Muscle of arm (tissue), 12 donors: ENCODE data around the gene KCNQ4. TPM values are rescaled to one million over a fixed set of nuclear protein-coding genes. Genes with fewer than 3 reads are reported as not detected.
A peak's percentile ranks its signal among the peaks of the same experiment; 100 is the strongest.

Experiments used
- DNase-seq: peaks from one replicate; pipeline ENCODE4 v3.0.0-alpha.2; 2013
- polyA plus RNA-seq, 12 donors: library from polyadenylated mRNA; unstranded; fragments of 120-200 nt; gene quantifications; one replicate each; pipeline ENCODE4 v1.2.1, GENCODE V29; 2013; ENCODE audit not compliant: insufficient read length in 12 of 12

KCNQ4 gene
- polyA plus RNA-seq, 12 donors, result 9.0 to 36.6 (median 23.6) TPM; not detected in 1

GRCh38 chr1:40838980-40839942 is 55.7 kb downstream of the KCNQ4 start:
- DNase-seq, result no peak

GRCh38 chr1:40839943-40840335 is 56.4 kb downstream of the KCNQ4 start:
- no peak for DNase-seq

GRCh38 chr1:40840526-40841323 is 57.1 kb downstream of the KCNQ4 start:
- DNase-seq, result no peak

GRCh38 chr1:40841602-40842001 is 58.0 kb downstream of the KCNQ4 start:
- DNase-seq, result no peak

GRCh38 chr1:40842207-40842606 is 58.6 kb downstream of the KCNQ4 start:
- no peak for DNase-seq

GRCh38 chr1:40842691-40843090 is 59.1 kb downstream of the KCNQ4 start:
- DNase-seq, result no peak

GRCh38 chr1:40844079-40844478 is 60.5 kb downstream of the KCNQ4 start:
- no peak for DNase-seq

- no peak for DNase-seq
These were observed 61.6 kb downstream of the KCNQ4 start for GRCh38 chr1:40844887-40845878.

- DNase-seq, result no peak
These were observed 62.3 kb downstream of the KCNQ4 start for GRCh38 chr1:40845895-40846294.

GRCh38 chr1:40847023-40847745 is 63.6 kb downstream of the KCNQ4 start:
- no peak for DNase-seq

GRCh38 chr1:40848530-40849189 is 65.1 kb downstream of the KCNQ4 start:
- no peak for DNase-seq

GRCh38 chr1:40849801-40850592 is 66.4 kb downstream of the KCNQ4 start:
- peak; percentile 76 for DNase-seq

GRCh38 chr1:40851643-40852042 is 68.1 kb downstream of the KCNQ4 start:
- no peak for DNase-seq

GRCh38 chr1:40853113-40853884 is 69.7 kb downstream of the KCNQ4 start:
- DNase-seq, result no peak

- DNase-seq, result no peak
These were observed 70.2 kb downstream of the KCNQ4 start for GRCh38 chr1:40853885-40854170.

- DNase-seq, result no peak
These were observed 71.9 kb downstream of the KCNQ4 start for GRCh38 chr1:40855513-40855912.

- DNase-seq, result no peak
These were observed 72.5 kb downstream of the KCNQ4 start for GRCh38 chr1:40856116-40856515.

GRCh38 chr1:40856656-40857302 is 73.2 kb downstream of the KCNQ4 start:
- no peak for DNase-seq
